Stimulated activated CD4-positive, alpha-beta T cell treated with anti-CD3 and anti-CD28 coated beads, TNF-alpha, amount 100 ng/mL, for 48 hours (primary cell): ENCODE results near the gene STK32C.

Source experiments
- DNase-seq, 3 donors: peaks; one replicate each; pipeline ENCODE4 v3.0.0-alpha.2; 2020; ENCODE audit warnings: low read depth in 3 of 3

The STK32C gene

GRCh38 chr10:132199268-132199853 is 108.4 kb downstream of the STK32C start:
- DNase-seq: no peak

- no peak for DNase-seq
Measured at GRCh38 chr10:132198381-132199181, 109.2 kb downstream of the STK32C start.

- no peak for DNase-seq
Measured at GRCh38 chr10:132198068-132198370, 109.7 kb downstream of the STK32C start.

GRCh38 chr10:132197271-132198067 is 110.3 kb downstream of the STK32C start:
- DNase-seq: no peak

DNA sequence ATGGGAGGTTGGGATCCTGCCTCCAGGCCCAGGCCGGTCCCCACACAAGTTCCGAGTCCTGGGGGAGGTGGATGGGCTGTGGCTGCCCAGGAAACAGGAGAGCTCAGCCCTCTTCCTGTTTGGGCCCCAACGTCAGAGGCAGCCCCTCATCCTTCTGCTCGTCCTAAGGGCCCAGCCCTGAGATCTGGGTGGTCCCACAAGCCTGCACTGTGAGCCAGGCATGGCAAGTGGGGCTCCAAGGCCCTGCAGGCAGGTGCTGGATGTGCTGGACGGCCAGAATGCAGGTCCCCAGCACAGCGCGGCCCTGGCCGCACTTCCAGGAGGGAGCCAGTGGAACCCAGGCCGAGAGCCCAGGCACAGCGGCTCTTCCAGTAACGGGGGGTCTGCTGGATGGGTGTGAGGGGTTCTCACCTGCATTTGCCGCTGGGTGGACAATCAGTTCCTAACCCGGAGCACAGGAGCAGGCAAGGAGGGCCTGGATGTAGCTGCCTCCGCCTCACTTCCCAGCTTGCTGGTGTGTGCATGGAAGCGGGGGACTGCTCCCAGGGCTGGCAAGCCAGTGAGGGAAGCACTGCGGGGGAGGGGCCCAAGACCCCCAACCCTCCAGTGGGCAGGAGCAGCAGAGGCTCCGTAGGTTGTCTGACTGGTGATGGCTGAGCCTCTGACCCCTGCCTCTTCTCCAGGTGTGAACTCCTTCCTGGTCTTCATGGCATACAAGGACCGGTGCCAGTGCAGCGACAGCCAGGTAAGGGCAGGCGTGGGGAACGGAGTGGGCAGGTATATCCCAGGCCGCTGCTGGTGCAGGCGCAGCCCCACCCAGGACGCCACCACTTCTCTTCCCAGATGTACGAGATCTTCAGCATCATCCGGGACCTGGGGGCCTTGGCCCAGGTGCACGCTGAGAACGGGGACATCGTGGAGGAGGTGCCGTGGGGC is 111.3 kb downstream of the STK32C start:
- DNase-seq: no peak

GRCh38 chr10:132195366-132196075 is 112.2 kb downstream of the STK32C start:
- no peak for DNase-seq

DNA sequence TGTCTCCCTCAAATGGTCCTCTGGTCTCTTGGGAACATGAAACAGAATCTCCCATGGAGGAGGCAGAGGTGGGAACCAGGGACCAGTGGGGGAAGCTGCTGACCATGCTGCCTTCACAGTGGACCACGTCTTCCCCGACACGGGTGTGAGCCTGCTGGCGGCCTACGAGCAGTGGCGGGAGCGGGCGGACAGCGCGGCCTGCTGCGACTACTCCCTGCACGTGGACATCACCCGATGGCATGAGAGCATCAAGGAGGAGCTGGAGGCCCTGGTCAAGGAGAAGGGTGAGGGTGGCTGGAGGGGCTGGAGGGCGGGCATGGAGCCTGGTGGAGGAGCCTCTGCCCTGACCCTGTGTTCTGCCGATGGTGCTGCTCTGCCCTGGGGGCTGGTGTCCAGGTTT is 113.0 kb downstream of the STK32C start:
- no peak for DNase-seq

GRCh38 chr10:132193907-132194552 is 113.7 kb downstream of the STK32C start:
- no peak for DNase-seq

GRCh38 chr10:132192991-132193665 is 114.6 kb downstream of the STK32C start:
- no peak for DNase-seq

DNA sequence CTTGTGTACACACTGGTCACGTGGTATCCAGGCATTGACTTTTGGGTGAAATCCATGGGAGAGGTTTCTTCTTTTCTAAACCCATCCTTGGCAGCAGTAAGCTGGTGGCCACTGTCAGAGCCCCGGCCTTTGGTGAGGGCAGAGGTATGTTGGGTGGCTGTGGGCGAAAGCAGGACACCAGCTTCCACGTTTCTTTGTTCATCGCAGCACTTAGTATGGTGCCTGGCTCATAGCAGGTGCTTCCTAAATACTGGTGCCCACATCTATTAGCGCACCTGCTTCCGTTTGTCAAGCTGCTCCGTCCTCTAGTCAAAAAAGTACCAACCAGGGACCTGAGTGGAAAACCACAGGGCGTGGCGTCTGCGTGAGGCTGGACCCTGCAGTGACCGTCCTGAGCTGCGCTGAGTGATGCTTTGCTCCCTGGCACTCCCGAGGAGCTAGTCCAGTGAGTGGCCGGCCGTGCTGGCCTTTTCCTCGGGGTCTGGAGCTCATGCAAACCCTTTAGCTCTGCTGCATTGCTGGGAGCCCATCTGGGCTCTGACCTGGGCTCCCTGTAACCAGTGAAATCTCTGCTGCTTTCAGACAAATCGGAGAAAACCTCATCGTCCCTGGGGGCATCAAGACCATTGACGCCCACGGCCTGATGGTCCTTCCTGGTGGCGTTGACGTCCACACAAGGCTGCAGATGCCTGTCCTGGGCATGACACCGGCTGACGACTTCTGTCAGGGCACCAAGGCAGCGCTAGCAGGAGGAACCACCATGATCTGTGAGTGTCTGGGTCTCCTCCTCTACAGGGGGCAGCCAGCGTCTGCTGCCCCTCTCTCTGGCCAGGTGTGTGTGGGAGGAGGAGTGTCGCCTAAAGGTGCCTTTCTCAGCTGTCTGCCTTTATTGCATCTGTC is 115.4 kb downstream of the STK32C start:
- DNase-seq: no peak

DNA sequence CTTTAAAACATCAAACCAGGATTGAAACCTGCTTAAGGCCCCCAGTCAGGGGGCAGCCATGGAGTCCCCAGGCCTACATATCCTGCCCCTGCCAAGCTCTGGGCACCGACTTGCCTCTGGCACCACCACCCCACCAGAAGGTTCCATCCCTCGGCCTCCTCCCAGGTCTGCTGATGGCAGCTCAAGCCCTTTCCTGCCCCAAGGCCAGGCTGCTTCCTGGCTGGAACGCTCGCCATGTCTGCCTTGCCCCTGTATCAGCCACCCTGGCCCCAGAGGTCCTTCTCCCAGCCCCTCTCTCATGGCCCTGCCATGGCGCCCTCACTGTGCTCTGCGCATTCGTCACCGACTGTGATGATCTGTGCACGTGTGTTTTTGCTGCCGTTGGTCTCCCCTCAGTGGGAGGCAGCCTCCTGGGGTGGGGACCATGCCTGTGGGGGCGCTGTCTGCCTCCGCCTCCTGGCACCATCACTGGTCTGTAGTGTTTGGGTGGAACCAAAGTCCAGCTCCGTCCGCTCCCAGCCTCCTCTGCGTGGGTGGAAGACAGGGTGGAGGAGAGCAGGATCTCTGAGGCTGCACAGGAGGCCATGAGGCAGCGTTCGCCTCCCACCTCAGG is 117.8 kb downstream of the STK32C start:
- no peak for DNase-seq

DNA sequence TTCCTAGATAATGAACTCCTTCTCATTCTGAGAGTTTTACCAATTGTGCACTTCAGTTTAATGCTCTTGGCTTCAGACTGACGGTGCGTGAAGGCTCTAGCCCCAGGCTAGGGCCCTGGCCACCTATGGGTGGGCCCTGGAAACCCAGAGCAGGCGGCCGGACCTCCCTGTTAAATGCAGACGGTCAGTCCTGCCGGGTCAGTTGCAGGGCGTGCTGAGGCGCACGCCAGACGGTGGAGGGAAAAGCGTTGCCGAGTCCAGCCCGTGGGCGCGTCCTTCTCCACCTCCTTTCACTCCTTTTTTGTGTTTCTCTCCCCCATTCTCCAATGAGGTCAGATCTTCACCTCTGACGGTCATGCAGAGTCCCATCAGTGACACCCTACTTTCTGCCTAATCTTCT is 118.7 kb downstream of the STK32C start:
- DNase-seq: no peak

DNA sequence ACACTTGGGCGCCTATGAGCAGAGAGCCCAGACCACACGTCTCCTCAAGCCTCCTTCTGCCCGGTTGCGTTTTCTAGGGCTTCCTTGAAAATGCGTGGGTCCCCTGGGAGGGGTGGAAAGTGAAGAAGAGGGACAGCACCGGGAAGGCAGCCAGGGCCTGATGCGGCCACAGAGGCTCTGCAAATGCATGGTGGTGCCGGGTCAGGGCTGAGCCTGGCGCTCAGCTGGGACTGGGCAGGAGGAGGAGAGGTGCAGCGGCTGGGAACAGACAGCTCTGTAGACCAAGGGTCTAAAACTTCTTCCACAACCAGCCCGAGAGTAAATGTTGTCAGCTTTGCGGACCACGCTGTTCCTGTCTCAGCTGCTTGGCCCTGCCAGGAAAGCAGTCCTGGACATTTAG is 119.4 kb downstream of the STK32C start:
- no peak for DNase-seq

DNA sequence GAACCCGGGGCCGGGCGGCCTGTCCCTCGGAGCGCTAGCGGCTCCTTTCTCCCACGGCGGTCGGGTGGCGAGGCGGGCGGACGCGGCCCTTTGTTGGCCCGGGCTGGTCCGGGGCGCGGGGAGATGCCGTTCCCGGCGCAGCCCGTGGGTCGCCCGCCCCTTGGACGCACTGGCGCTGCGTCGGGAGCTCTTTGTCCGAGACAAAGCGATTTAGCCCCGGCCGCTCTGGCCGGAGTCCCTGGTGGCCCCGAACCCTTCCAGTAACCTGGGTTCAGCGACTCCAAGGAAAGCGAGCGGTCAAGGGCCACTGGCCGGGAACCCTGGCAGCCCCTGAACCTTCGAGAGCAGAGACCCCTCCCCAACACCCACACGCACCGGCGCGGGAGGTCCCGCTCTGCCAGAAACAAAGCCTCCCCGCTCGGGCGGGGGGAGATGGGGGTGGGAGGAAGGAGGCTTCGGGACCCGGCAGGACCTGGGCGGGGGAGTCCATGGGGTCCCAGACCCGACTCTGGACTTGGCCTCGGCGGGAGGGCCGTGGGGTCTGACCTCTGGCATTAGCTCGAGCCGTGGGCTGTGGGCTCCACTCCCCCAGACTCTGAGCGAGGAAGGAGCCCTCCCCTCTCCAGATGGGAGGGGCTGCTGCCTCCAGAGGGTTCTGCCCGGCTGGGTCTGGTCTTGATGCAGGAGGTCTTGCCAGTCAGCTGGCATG is 120.2 kb downstream of the STK32C start:
- no peak for DNase-seq

GRCh38 chr10:132186488-132187429 is 121.0 kb downstream of the STK32C start, which contains the start of gene DPYSL4:
Gene DPYSL4, plus strand, starts transcription at chr10:132186948. Its CDS starts 116 bp downstream, at chr10:132187064.
- DNase-seq: peak in 1 of 3 donors; percentile 45
